HCT116 (cell line): Measurements from ENCODE around the gene STRIP1. TPM values are rescaled to one million over a fixed set of nuclear protein-coding genes. Genes with fewer than 3 reads are reported as not detected.

Source experiments
- ATAC-seq: fragments of 200-7000 bp; cut with Tn5 transposase; 2 replicates; pipeline ENCODE4 v1.9.1; 2020; ENCODE audit warnings: mild to moderate bottlenecking, moderate library complexity
- BruUV-seq: library from RNA; stranded (reverse); fragments of 400-500 nt; replicated peaks from 2 replicates; lab custom pipeline; 2021; lab: Mats Ljungman, UMichigan
- CTCF ChIA-PET: fragments of 300-600 bp; sonication (Branson Sonifier 250); formaldehyde crosslinking; loops from one replicate; lab custom pipeline; 2021; ENCODE audit warnings: antibody characterized with exemption; lab: Charles Lee
- POLR2A ChIA-PET: fragments of 300-600, 350-600 bp; sonication (Branson Sonifier 250); formaldehyde crosslinking; loops from one replicate; lab custom pipeline; 2021; ENCODE audit warnings: antibody characterized with exemption; lab: Charles Lee
- RAD21 ChIA-PET, 2 experiments: fragments of 300-600 bp; sonication (Branson Sonifier 250); formaldehyde crosslinking; loops; one replicate each; lab custom pipeline; 2023; ENCODE audit warnings: low total read pairs in 2 of 2; ENCODE audit not compliant: uncharacterized antibody in 2 of 2, unreplicated experiment in 2 of 2, low non-redundant PET in 1 of 2; lab: Charles Lee
- DNase-seq: peaks from one replicate; pipeline ENCODE4 v3.0.0-alpha.2; 2010; ENCODE audit warnings: low read depth, low spot score
- H2AFZ ChIP-seq: fragments of 200-600 bp; shearing (Covaris generic), sonication (generic); 2 replicates; pipeline ENCODE4 v1.6.1; 2017; ENCODE audit warnings: low read depth, mixed run types, mixed read lengths, antibody characterized with exemption, low read length; ENCODE audit not compliant: poor library complexity, severe bottlenecking
- H3K27ac ChIP-seq: 2 replicates; pipeline ENCODE4 v1.5.1; 2012; ENCODE audit warnings: low read depth, low read length
- H3K27me3 ChIP-seq: fragments of 200-600 bp; sonication (generic); 2 replicates; pipeline ENCODE4 v1.6.1; 2016; ENCODE audit warnings: mixed run types, low read length, mixed read lengths; ENCODE audit not compliant: insufficient read depth
- H3K36me3 ChIP-seq, 2 experiments: fragments of 200-500 bp in 1 of 2; fragments of 200-600 bp in 1 of 2; sonication (Bioruptor generic) in 1 of 2; sonication (generic) in 1 of 2; 2 replicates each; pipeline versions ENCODE4 v1.5.1 to v1.6.1; 2014 to 2016; ENCODE audit warnings: low read length in 2 of 2, inconsistent platforms in 1 of 2, mixed read lengths in 1 of 2, mixed run types in 1 of 2; ENCODE audit not compliant: insufficient read depth in 2 of 2, control insufficient read depth in 1 of 2
- H3K4me1 ChIP-seq, 2 experiments: fragments of 200-600 bp in 1 of 2; sonication (generic) in 1 of 2; 2 replicates each; pipeline versions ENCODE4 v1.5.1 to v1.6.1; 2012 to 2017; ENCODE audit warnings: low read length in 2 of 2, inconsistent platforms in 1 of 2, mild to moderate bottlenecking in 1 of 2, mixed read lengths in 1 of 2, mixed run types in 1 of 2, moderate library complexity in 1 of 2; ENCODE audit not compliant: insufficient read depth in 2 of 2, control insufficient read depth in 1 of 2
- H3K4me2 ChIP-seq: fragments of 200-600 bp; sonication (generic); 2 replicates; pipeline ENCODE4 v1.6.1; 2017; ENCODE audit warnings: mixed run types, low read length, mixed read lengths
- H3K4me3 ChIP-seq, 2 experiments: fragments of 200-600 bp in 1 of 2; sonication (generic) in 1 of 2; replicated peaks in 1 of 2; 2 replicates each; pipeline ENCODE4 v1.5.1; 2011 to 2016; ENCODE audit warnings: low read length in 2 of 2, control low read depth in 1 of 2, low read depth in 1 of 2, mild to moderate bottlenecking in 1 of 2, mixed read lengths in 1 of 2, mixed run types in 1 of 2
- H3K79me2 ChIP-seq: fragments of 200-600 bp; sonication (generic); 2 replicates; pipeline ENCODE4 v1.6.1; 2017; ENCODE audit warnings: mild to moderate bottlenecking, mixed run types, low read length, moderate library complexity, mixed read lengths; ENCODE audit not compliant: insufficient read depth
- H3K9ac ChIP-seq: fragments of 200-600 bp; sonication (generic); 2 replicates; pipeline ENCODE4 v1.6.1; 2016; ENCODE audit warnings: low read length, mixed read lengths
- H3K9me2 ChIP-seq: fragments of 200-600 bp; sonication (generic), shearing (Covaris generic); 2 replicates; pipeline ENCODE4 v1.6.1; 2017; ENCODE audit warnings: mixed run types, mild to moderate bottlenecking, moderate library complexity; ENCODE audit not compliant: insufficient read depth
- H3K9me3 ChIP-seq, 2 experiments: fragments of 200-500 bp in 1 of 2; fragments of 200-600 bp in 1 of 2; sonication (Bioruptor generic) in 1 of 2; sonication (generic) in 1 of 2; 2 replicates each; pipeline ENCODE4 v1.6.1; 2014 to 2017; ENCODE audit warnings: low read length in 2 of 2, mixed read lengths in 2 of 2, inconsistent platforms in 1 of 2, low read depth in 1 of 2, mild to moderate bottlenecking in 1 of 2, mixed run types in 1 of 2, moderate library complexity in 1 of 2; ENCODE audit not compliant: control insufficient read depth in 1 of 2, insufficient read depth in 1 of 2
- H4K20me1 ChIP-seq: fragments of 200-600 bp; sonication (generic), shearing (Covaris generic); 2 replicates; pipeline ENCODE4 v1.6.1; 2017; ENCODE audit warnings: mixed run types, mild to moderate bottlenecking, moderate library complexity; ENCODE audit not compliant: insufficient read depth
- ATF3 ChIP-seq: IDR thresholded peaks from 2 replicates; pipeline ENCODE4 v1.6.1; 2012
- CBX3 ChIP-seq: IDR thresholded peaks from 2 replicates; pipeline ENCODE4 v1.6.1; 2012; ENCODE audit warnings: low read depth
- CTCF ChIP-seq, 3 experiments: fragments of 200-600 bp in 1 of 3; sonication (generic) in 1 of 3; IDR thresholded peaks in 2 of 3; conservative IDR thresholded peaks in 1 of 3; 2 replicates each; pipeline ENCODE4 v1.5.1; 2012 to 2017; ENCODE audit warnings: low read depth in 2 of 3, low read length in 2 of 3, antibody characterized with exemption in 1 of 3, borderline replicate concordance in 1 of 3, control low read depth in 1 of 3, mild to moderate bottlenecking in 1 of 3, mixed read lengths in 1 of 3, mixed run types in 1 of 3, moderate library complexity in 1 of 3; ENCODE audit not compliant: insufficient read depth in 1 of 3
- EGR1 ChIP-seq: IDR thresholded peaks from 2 replicates; pipeline ENCODE4 v1.6.1; 2012; ENCODE audit warnings: low read depth
- ELF1 ChIP-seq: IDR thresholded peaks from 2 replicates; pipeline ENCODE4 v1.6.1; 2012; ENCODE audit warnings: low read depth, borderline replicate concordance
- EZH2 ChIP-seq: fragments of 200-600 bp; sonication (generic); IDR thresholded peaks from 2 replicates; pipeline ENCODE4 v1.6.1; 2017; ENCODE audit warnings: antibody characterized with exemption, mixed run types
- EZH2phosphoT487 ChIP-seq: fragments of 200-600 bp; IDR thresholded peaks from 2 replicates; pipeline ENCODE4 v1.6.1; 2018; ENCODE audit warnings: antibody characterized with exemption, borderline replicate concordance
- FOSL1 ChIP-seq: IDR thresholded peaks from 2 replicates; pipeline ENCODE4 v1.6.1; 2012; ENCODE audit warnings: low read depth
- MAX ChIP-seq: IDR thresholded peaks from 2 replicates; pipeline ENCODE4 v1.6.1; 2012
- POLR2A ChIP-seq: IDR thresholded peaks from 2 replicates; pipeline ENCODE4 v1.7.0; 2011; ENCODE audit warnings: borderline replicate concordance; ENCODE audit not compliant: insufficient read depth, insufficient read length; ENCODE audit errors: extremely low read depth
- POLR2AphosphoS5 ChIP-seq: IDR thresholded peaks from 2 replicates; pipeline ENCODE4 v1.6.1; 2011; ENCODE audit warnings: mild to moderate bottlenecking, low read depth, low read length, moderate library complexity
- RAD21 ChIP-seq: IDR thresholded peaks from 2 replicates; pipeline ENCODE4 v1.6.1; 2012; ENCODE audit warnings: low read depth, mild to moderate bottlenecking
- REST ChIP-seq: IDR thresholded peaks from 2 replicates; pipeline ENCODE4 v1.6.1; 2012; ENCODE audit warnings: low read depth
- SIN3A ChIP-seq: IDR thresholded peaks from 2 replicates; pipeline ENCODE4 v1.6.1; 2012; ENCODE audit warnings: low read depth
- SP1 ChIP-seq: IDR thresholded peaks from 2 replicates; pipeline ENCODE4 v1.6.1; 2012; ENCODE audit warnings: low read depth
- SRF ChIP-seq: IDR thresholded peaks from 2 replicates; pipeline ENCODE4 v1.6.1; 2012; ENCODE audit warnings: low read depth
- TCF7L2 ChIP-seq: IDR thresholded peaks from 2 replicates; pipeline ENCODE4 v1.7.0; 2011; ENCODE audit warnings: borderline replicate concordance, inconsistent platforms; ENCODE audit not compliant: insufficient read depth, insufficient read length; ENCODE audit errors: extremely low read depth
- ZFX ChIP-seq: fragments of 450-650 bp; IDR thresholded peaks from 2 replicates; pipeline ENCODE4 v1.6.1; 2017
- ZNF274 ChIP-seq: fragments of 200-500 bp; sonication (Bioruptor generic); IDR thresholded peaks from 2 replicates; pipeline ENCODE4 v1.6.1; 2014; ENCODE audit warnings: mild to moderate bottlenecking, low read depth, low read length, inconsistent platforms
- intact Hi-C: fragments of 100-400 bp; cut with micrococcal nuclease; formaldehyde crosslinking; loops from 2 replicates; pipeline ENCODE4 v1.10.0; 2022
- total RNA-seq: library from RNA; stranded (reverse); gene quantifications from one replicate; pipeline ENCODE4 v1.2.1, GENCODE V29; 2021; ENCODE audit not compliant: unreplicated experiment

The STRIP1 gene
- total RNA-seq, 1 experiment from 2014 or later = 33.5 TPM

- Histone ChIP-seq H2AFZ (no peak overlapping the region), H3K9me2 (no peaks in the 10 kb centered on the region), H3K9ac (no peak overlapping the region), H4K20me1 (peaks cover 3% of the 10 kb centered on the region; the same call in 1 of the 2 replicates), H3K27me3 (no peaks in the 10 kb centered on the region), H3K9me3 (no peaks in the 10 kb centered on the region), H3K27ac (no peak overlapping the region), H3K36me3 (peaks cover 0 to 3% of the 10 kb centered on the region in 2 experiments; a peak in 1 of 4 replicates), H3K4me3 (no peak overlapping the region), H3K4me1 (no peaks in the 10 kb centered on the region; a peak in 1 of 4 replicates), H3K79me2 (peaks cover 83% of the 10 kb centered on the region), H3K4me2 (no peak overlapping the region)
- CTCF ChIA-PET = interaction anchor here (5.2 kb wide), 1 partner anchor 12 kb away, joined by 28 read pairs; the partner anchor contains the start of gene AHCYL1
- POLR2A ChIA-PET = no interaction called here
- intact Hi-C loops = no loop called here
- DNase-seq = no peak
- BruUV-seq = no TSS peak
- TF ChIP-seq ZNF274 = no peak
- no peak for TF ChIP-seq ZFX
- no peak for TF ChIP-seq TCF7L2
- TF ChIP-seq CBX3 = no peak
- TF ChIP-seq EZH2 = no peak
- no peak for TF ChIP-seq ATF3
- no peak for TF ChIP-seq ELF1
- no peak for TF ChIP-seq FOSL1
- TF ChIP-seq POLR2AphosphoS5 = no peak
- TF ChIP-seq EGR1 = no peak
- TF ChIP-seq CTCF (IDR thresholded peaks at IDR 0.05 in 2 of 3, conservative IDR thresholded peaks at IDR 0.05 in 1 of 3; ENCODE audit: borderline replicate concordance in 1 of 3, insufficient read depth in 1 of 3, low read depth in 2 of 3, low read length in 2 of 3) = no peak
- no peak for TF ChIP-seq MAX
- TF ChIP-seq POLR2A = no peak
- TF ChIP-seq SIN3A = no peak
- TF ChIP-seq SP1 = no peak
- no peak for TF ChIP-seq RAD21
- no peak for TF ChIP-seq REST
- no peak for TF ChIP-seq EZH2phosphoT487
- no peak for TF ChIP-seq SRF
- no peak for ATAC-seq
- RAD21 ChIA-PET = no interaction called here
Observed at GRCh38 chr1:109996476-109996875, 37.9 kb upstream of the STRIP1 start.
